ENCODE measurements around the gene GLIPR1L2. TPM values are rescaled to one million over a fixed set of nuclear protein-coding genes. Genes with fewer than 3 reads are reported as not detected.

The GLIPR1L2 gene
- total and polyA plus RNA-seq, 2 of the 8 experiments (the other 6 are each of a cell fraction or from before 2014, with no cell fraction given) = 0.09 TPM; not detected in 1

DNA sequence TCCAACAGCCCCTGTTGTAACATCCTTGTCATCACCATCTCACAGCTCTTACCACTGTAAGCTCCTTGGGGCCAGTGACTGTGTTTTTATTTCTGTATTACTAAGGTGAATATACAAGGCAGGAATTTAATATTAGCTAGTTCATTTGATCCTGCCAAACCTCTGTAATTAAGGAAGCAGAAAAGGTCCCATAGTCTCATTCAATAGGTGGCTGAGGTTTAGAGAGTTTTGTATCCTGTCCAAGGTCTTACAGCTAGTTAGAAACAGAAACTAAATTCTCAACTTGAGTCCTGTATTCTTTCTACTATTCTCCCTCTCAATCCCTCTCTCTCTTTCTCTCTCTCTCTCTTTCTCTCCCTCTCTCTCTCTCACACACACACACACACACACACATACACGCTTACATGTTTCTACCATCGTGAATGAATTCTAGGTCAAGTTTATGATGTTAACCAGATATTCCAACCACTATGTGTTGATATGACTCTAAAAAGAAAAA, 89.1 kb downstream of the GLIPR1L2 start:
- Histone ChIP-seq H3K23me2 (ENCODE audit: low read depth, low read length) (no peaks in the 10 kb centered on the region), H3K27me3 (replicated peaks in 1 of 4; ENCODE audit: control insufficient read depth in 3 of 4, extremely low read depth in 1 of 4, insufficient read depth in 3 of 4, low read length in 3 of 4) (no peaks in the 10 kb centered on the region), H2AFZ (ENCODE audit: low read length) (no peak overlapping the region), H3K4me1 (replicated peaks in 1 of 4; ENCODE audit: control insufficient read depth in 3 of 4, insufficient read depth in 4 of 4, low read length in 3 of 4) (peaks cover 0 to 8% (median 3%) of the 10 kb centered on the region in 4 experiments; a peak in 5 of 7 replicates), H3K79me2 (ENCODE audit: control insufficient read depth in 1 of 2, insufficient read depth in 2 of 2, low read length in 2 of 2) (no peaks in the 10 kb centered on the region), H2BK12ac (ENCODE audit: low read depth, low read length) (no peak overlapping the region), H3K27ac (ENCODE audit: low read depth, low read length) (no peak overlapping the region), H2AK5ac (ENCODE audit: low read depth, low read length) (no peak overlapping the region), H3K18ac (ENCODE audit: extremely low read depth, low read length) (no peak overlapping the region), H2BK15ac (ENCODE audit: low read length) (no peak overlapping the region), H3K14ac (ENCODE audit: insufficient read length) (no peak overlapping the region), H3K9ac (replicated peaks in 1 of 4; ENCODE audit: extremely low read depth in 1 of 4, low read depth in 3 of 4, low read length in 3 of 4) (no peak overlapping the region), H4K8ac (ENCODE audit: extremely low read depth, insufficient read depth, low read length) (no peak overlapping the region), H4K5ac (ENCODE audit: insufficient read length, low read depth, low read length) (no peak overlapping the region), H3K36me3 (ENCODE audit: control insufficient read depth in 2 of 4, insufficient read depth in 4 of 4, low read length in 3 of 4) (no peaks in the 10 kb centered on the region), H3K4me3 (ENCODE audit: extremely low read depth in 1 of 4, insufficient read depth in 2 of 4, low read depth in 3 of 4, low read length in 4 of 4) (no peak overlapping the region), H2BK120ac (replicated peaks; ENCODE audit: low read depth, low read length) (no peak overlapping the region), H3K56ac (replicated peaks; ENCODE audit: insufficient read length, low read depth, low read length) (no peak overlapping the region), H3K23ac (ENCODE audit: insufficient read length) (no peak overlapping the region), H2BK20ac (ENCODE audit: low read length) (no peak overlapping the region), H3K79me1 (ENCODE audit: low read depth, low read length) (no peaks in the 10 kb centered on the region), H4K20me1 (replicated peaks in 1 of 2; ENCODE audit: control insufficient read depth in 1 of 2, insufficient read depth in 2 of 2, low read length in 2 of 2) (no peaks in the 10 kb centered on the region), H3K9me3 (ENCODE audit: insufficient read depth in 2 of 2, low read depth in 1 of 2, low read length in 1 of 2) (no peaks in the 10 kb centered on the region), H3K4ac (replicated peaks; ENCODE audit: insufficient read length, low read depth, low read length) (no peak overlapping the region), H4K91ac (replicated peaks; ENCODE audit: insufficient read length, low read length) (no peak overlapping the region), H3K4me2 (ENCODE audit: insufficient read depth in 1 of 2, low read depth in 2 of 2, low read length in 2 of 2) (no peak overlapping the region), H2BK5ac (ENCODE audit: low read depth, low read length) (no peak overlapping the region)
- POLR2A ChIA-PET (ENCODE audit: partially characterized antibody) = no interaction called here
- CTCF ChIA-PET (ENCODE audit: partially characterized antibody) = interaction anchor here (0.9 to 1.6 kb wide), 2 partner anchors 45 to 557 kb away, joined by 3 read pairs; no protein-coding TSS in a partner anchor
- FAIRE-seq (no peak), DNase-seq (ENCODE audit: low read depth in 1 of 2, low spot score in 2 of 2) (no peak)
- WGBS, 2 experiments (ENCODE audit: extremely low coverage in 1 of 2, insufficient coverage in 1 of 2, insufficient read length in 1 of 2, insufficient replicate concordance in 2 of 2, low coverage in 1 of 2, low lambda C conversion rate in 2 of 2, missing lambda C conversion rate in 1 of 2) = 87% methylated on average over 2 of the region's 2 CpGs; no CpG with 5 or more reads in 1 of the 2 experiments
- no peak for TF ChIP-seq EZH2 (IDR thresholded peaks at IDR 0.05; ENCODE audit: low read depth, low read length, severe bottlenecking)
- TF ChIP-seq HDAC6 (IDR thresholded peaks at IDR 0.05; ENCODE audit: low read depth, low read length) = no peak
- no peak for TF ChIP-seq SUZ12 (IDR thresholded peaks at IDR 0.05; ENCODE audit: low read length)
- no peak for TF ChIP-seq JUND (IDR thresholded peaks at IDR 0.05; ENCODE audit: low read length)
- TF ChIP-seq TCF12 (IDR thresholded peaks at IDR 0.05; ENCODE audit: low read depth, low read length) = no peak
- TF ChIP-seq, protein P1, sequence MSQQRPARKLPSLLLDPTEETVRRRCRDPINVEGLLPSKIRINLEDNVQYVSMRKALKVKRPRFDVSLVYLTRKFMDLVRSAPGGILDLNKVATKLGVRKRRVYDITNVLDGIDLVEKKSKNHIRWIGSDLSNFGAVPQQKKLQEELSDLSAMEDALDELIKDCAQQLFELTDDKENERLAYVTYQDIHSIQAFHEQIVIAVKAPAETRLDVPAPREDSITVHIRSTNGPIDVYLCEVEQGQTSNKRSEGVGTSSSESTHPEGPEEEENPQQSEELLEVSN (IDR thresholded peaks at IDR 0.05) = no peak
- TF ChIP-seq CEBPB (IDR thresholded peaks at IDR 0.05; ENCODE audit: low read depth, low read length) = no peak
- TF ChIP-seq BCL11A (IDR thresholded peaks at IDR 0.05; ENCODE audit: low read depth in 2 of 2, low read length in 2 of 2) = no peak
- no peak for TF ChIP-seq NRF1 (IDR thresholded peaks at IDR 0.05; ENCODE audit: low read depth, low read length)
- TF ChIP-seq HDAC2 (IDR thresholded peaks at IDR 0.05; ENCODE audit: borderline replicate concordance in 1 of 2, low read depth in 2 of 2, low read length in 2 of 2) = no peak
- TF ChIP-seq CTBP2 (IDR thresholded peaks at IDR 0.05; ENCODE audit: borderline replicate concordance, insufficient read depth, insufficient read length, low read length) = no peak
- TF ChIP-seq CREB1 (IDR thresholded peaks at IDR 0.05) = no peak
- no peak for TF ChIP-seq ZNF274 (IDR thresholded peaks at IDR 0.05; ENCODE audit: borderline replicate concordance, extremely low read depth, low read length)
- TF ChIP-seq YY1 (IDR thresholded peaks at IDR 0.05; ENCODE audit: low read depth, low read length) = no peak

Data from H1 (cell line).